ENCODE results near the gene SOX15.

The SOX15 gene

DNA sequence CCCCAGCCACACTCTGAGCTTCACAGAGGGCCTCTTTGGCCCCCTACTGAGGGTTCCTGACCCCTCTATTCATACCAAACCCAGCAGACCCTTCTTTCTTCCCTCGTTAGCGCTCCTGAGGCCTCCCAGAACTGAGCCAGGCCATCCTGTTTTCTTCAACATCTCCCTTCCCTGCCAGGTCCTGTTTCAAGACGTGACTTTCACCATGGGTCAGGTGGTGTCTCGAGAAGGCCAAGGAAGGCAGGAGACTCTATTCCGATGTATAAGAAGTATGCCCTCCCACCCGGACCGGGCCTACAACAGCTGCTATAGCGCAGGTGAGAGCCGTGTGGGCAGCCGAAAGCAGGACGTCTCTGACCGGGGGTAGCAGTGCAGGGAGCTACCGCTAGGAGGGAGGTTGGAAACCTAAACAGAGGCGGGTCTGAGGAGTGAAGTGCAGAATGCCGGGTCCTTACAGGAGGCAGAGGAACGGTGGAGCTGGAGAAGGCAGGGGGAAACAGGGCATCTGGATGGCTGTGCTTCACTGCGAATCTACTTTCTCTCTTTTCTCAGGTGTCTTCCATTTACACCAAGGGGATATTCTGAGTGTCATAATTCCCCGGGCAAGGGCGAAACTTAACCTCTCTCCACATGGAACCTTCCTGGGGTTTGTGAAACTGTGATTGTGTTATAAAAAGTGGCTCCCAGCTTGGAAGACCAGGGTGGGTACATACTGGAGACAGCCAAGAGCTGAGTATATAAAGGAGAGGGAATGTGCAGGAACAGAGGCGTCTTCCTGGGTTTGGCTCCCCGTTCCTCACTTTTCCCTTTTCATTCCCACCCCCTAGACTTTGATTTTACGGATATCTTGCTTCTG, 29.5 kb downstream of the SOX15 start:
- TF ChIP-seq, protein P1, sequence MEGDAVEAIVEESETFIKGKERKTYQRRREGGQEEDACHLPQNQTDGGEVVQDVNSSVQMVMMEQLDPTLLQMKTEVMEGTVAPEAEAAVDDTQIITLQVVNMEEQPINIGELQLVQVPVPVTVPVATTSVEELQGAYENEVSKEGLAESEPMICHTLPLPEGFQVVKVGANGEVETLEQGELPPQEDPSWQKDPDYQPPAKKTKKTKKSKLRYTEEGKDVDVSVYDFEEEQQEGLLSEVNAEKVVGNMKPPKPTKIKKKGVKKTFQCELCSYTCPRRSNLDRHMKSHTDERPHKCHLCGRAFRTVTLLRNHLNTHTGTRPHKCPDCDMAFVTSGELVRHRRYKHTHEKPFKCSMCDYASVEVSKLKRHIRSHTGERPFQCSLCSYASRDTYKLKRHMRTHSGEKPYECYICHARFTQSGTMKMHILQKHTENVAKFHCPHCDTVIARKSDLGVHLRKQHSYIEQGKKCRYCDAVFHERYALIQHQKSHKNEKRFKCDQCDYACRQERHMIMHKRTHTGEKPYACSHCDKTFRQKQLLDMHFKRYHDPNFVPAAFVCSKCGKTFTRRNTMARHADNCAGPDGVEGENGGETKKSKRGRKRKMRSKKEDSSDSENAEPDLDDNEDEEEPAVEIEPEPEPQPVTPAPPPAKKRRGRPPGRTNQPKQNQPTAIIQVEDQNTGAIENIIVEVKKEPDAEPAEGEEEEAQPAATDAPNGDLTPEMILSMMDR (IDR thresholded peaks at IDR 0.05) = peak; percentile 7
- H3K4me3 ChIP-seq = peak overlapping the region; percentile 95
- H3K27ac ChIP-seq = peak overlapping the region; percentile 91 to 98
- no peak for DNase-seq (ENCODE audit: low spot score)

GRCh38 chr17:7559320-7560171, 30.3 kb downstream of the SOX15 start:
- TF ChIP-seq, protein P1 (IDR thresholded peaks at IDR 0.05) = no peak

DNA sequence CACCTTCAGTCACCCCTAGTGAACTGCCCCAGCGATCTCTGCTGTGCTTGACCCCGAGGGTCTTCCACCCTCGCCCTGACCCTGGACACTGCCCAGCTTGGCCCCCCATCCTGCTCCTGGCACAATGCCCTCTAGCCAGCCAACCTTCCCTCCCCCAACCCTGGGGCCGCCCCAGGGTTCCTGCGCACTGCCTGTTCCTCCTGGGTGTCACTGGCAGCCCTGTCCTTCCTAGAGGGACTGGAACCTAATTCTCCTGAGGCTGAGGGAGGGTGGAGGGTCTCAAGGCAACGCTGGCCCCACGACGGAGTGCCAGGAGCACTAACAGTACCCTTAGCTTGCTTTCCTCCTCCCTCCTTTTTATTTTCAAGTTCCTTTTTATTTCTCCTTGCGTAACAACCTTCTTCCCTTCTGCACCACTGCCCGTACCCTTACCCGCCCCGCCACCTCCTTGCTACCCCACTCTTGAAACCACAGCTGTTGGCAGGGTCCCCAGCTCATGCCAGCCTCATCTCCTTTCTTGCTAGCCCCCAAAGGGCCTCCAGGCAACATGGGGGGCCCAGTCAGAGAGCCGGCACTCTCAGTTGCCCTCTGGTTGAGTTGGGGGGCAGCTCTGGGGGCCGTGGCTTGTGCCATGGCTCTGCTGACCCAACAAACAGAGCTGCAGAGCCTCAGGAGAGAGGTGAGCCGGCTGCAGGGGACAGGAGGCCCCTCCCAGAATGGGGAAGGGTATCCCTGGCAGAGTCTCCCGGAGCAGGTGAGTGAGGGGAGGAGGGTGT, 31.2 kb downstream of the SOX15 start, which contains the start of gene TNFSF13:
TSS of gene TNFSF13 (plus strand) at position 207 of the 776 bp plus-strand sequence. CDS start at position 497, 290 bp downstream.
- DNase-seq (ENCODE audit: low spot score) = no peak
- Histone ChIP-seq H3K4me3 (peak within 1 kb of the TSS; percentile 95), H3K27ac (peak within 1 kb of the TSS; percentile 91 to 98)
- TF ChIP-seq, protein P1 (IDR thresholded peaks at IDR 0.05) = no peak

More at GRCh38 chr17:7559320-7560171, 30.3 kb downstream of the SOX15 start:
- Histone ChIP-seq H3K27ac (peak overlapping the region; percentile 91 to 98), H3K4me3 (peak overlapping the region; percentile 95)
- DNase-seq (ENCODE audit: low spot score) = no peak

DNA sequence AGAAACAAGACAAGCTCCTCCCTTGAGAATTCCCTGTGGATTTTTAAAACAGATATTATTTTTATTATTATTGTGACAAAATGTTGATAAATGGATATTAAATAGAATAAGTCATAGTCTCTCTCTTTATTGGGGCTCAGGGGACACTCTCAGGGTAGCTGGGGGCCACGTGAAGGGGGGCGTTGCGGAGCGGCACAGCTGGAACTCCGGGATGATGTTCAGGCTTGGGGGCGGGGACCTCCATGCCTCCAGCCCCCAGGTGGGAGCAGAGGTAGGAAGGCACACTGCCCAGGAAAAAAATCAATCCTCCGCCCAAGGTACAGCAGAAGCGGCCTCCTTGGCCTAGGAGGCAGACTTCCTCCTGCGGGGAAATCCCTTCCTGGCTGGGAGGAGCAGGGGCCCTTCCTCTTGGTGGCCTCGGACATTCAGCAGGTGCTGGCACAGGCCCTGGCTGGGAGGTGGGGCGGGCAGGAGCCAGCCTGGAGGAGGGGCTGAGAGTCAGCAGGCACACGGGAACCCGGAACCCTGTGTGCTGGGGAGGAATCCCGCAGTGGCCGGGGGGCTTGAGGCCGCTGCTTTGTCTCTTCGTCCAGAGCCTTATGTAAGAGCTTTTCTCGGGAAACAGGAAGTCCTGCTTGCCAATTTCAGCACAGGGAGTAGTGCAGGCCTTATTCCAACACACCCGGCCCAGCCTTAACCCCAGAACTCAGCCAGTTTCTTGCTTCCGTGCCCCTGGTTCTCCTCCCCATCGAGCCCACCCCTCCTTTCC, 31.9 kb downstream of the SOX15 start:
- H3K4me3 ChIP-seq = peak overlapping the region; percentile 95
- TF ChIP-seq, protein P1 (IDR thresholded peaks at IDR 0.05) = no peak

GRCh38 chr17:7557147-7557764, 32.6 kb downstream of the SOX15 start:
- H3K4me3 ChIP-seq = no peak overlapping the region
- H3K27ac ChIP-seq = peak overlapping the region; percentile 91 to 98
- TF ChIP-seq, protein P1 (IDR thresholded peaks at IDR 0.05) = no peak
- no peak for DNase-seq (ENCODE audit: low spot score)

More for the DNA sequence above, 31.9 kb downstream of the SOX15 start:
- peak overlapping the region; percentile 91 to 98 for H3K27ac ChIP-seq
- DNase-seq (ENCODE audit: low spot score) = peak; percentile 87
